Cardiac ventricle fibroblast (primary cell): Measurements from ENCODE around the gene ZBTB22. TPM values are rescaled to one million over a fixed set of nuclear protein-coding genes. Genes with fewer than 3 reads are reported as not detected.

Source experiments
- total RNA-seq: library from RNA; depleted of rRNA; stranded (reverse); fragments of >200 nt; gene quantifications from 2 replicates; pipeline ENCODE4 v1.2.3, GENCODE V29; 2015

ZBTB22 gene
- 13.9 and 17.1 TPM in 2 replicates for total RNA-seq

GRCh38 chr6:33317669-33318425 is at the start of gene ZBTB22:
TSS of gene ZBTB22 (minus strand) at chr6:33317744. CDS start at chr6:33316916, 828 bp downstream.

DNA sequence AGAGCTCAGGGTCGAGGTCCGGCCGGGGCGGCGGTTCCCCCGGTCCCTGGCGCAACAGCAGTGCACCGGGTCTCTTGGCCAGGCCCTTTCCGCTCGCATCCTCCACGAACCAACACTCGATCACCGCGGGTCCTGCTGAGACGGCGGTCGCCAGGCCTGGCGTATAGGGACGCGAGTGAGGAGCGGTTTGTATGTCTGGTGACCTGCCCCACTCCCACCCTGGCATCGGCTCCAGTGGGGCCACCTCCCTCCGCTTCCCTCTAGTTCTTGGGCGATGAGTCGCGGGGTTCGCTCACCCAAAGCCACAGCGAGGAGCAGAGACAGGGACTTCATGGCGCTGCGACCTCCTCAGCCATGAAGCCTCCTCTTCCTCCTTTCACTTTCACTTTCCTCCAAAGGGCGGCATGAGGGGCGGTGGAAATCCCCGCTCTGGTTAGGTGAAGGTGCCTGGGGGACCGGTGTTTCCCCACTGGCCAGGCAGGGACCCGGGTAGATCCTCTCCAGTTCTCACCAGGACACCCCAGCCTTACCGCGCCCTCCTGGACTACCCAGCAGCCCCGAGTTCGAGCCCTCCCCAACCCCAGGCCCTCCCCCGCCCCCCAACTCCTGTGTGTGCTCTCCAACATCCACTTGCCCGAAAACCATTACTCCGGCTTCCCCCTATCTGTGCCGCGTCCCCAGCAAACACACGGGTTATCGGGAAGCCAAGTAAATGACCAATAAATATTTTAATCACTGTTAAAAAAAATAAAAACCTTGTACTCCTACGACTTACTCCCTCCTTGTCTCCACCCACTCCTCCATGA is 3.6 kb downstream of the ZBTB22 start, which contains the start of gene TAPBP:
Gene TAPBP, minus strand, starts transcription at position 370 of the 806 bp plus-strand sequence. Its CDS starts 37 bp downstream, at position 333.

DNA sequence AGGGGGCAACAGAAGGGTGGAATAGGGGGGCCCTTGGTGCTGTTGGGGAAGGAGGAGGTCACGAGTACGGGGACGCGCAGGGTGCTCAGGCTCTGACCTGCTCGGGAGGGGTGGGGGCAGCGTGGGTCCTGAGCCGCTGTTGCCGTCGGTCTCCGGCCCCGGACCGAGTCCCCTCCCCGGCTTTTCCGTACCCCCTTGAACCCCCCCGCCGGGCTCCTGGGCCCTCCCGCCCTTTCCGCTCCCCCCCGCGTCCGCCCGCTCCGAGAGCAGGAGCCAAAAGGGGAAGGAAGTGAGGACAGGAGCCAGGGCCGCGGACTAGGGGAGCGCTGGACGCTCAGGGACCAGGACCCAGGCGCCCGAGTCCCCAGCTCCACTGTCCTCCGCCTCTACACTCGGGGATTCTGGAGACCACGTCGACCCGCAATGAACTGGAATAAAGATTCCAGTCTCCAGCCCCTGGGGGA is 18.7 kb downstream of the ZBTB22 start, which contains the start of gene RGL2:
Gene RGL2, minus strand, starts transcription at position 170 of the 464 bp plus-strand sequence. CDS start 332 bp downstream, outside the sequence.

DNA sequence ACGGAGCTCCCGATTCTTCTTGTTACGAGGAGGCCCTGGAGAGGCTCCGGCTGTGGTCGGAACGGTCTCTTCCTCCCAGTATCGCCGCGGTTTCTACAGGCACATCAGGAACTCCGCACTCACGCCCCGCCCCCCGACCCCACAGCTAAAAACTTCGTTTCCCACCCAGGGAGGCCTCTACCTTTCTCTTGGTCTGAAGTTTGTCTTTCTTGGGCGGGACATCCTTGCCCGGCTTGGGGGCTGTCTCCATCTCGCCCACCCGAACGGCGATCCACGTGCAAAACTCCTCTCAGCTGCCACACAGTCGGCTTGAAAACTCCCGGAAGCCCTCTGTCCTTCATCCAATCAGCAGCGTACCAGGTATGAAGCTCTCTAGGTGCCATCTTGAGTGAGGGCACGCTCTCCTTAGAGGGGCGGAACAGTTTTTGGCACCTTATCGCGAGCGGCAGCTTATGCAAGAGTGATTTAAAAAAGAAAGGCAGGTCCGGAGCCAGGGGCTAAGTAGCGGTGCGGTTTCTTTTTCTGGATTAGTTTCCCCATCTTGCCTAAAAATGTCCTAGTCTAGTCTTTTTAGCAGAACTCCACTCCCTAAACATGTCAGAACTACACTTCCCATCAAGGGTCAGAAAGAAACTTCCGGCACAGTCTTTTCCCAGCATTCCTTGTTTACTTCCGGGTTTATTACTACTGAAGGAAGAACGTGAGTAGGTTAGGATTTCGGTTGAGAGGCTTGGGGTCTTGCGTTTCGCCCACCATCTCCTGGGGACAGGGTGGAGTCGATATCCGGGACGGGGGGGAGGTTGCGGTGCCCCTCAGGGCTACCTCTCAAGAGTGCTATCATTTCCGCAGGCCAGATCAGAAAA is 28.4 kb downstream of the ZBTB22 start, which contains the start of the genes PFDN6 and WDR46:
Gene PFDN6, plus strand, starts transcription at position 681 of the 863 bp plus-strand sequence. CDS start 256 bp downstream, outside the sequence.
Gene WDR46, minus strand, starts transcription at position 319 of the 863 bp plus-strand sequence. Its CDS starts 69 bp downstream, at position 250.

GRCh38 chr6:33276864-33277662 is 40.5 kb downstream of the ZBTB22 start, which contains the start of gene B3GALT4:
TSS of gene B3GALT4 (plus strand) at chr6:33277123. CDS start at chr6:33277420, 297 bp downstream.

GRCh38 chr6:33271468-33272274 is 45.9 kb downstream of the ZBTB22 start, which contains the start of the genes RPS18 and VPS52:
TSS of gene RPS18 (plus strand) at chr6:33272075. CDS start at chr6:33272120, 45 bp downstream.
TSS of gene VPS52 (minus strand) at chr6:33271876. CDS start at chr6:33271675, 201 bp downstream.

Other genes starting within 250 kb of the ZBTB22 start
- gene HLA-DPA1, start 244.1 kb downstream of the ZBTB22 start, total RNA-seq: 2.8 and 7.6 TPM in 2 replicates
- 4.1 and 10.1 TPM in 2 replicates for gene HLA-DPB1, start 241.8 kb downstream of the ZBTB22 start, total RNA-seq
- gene COL11A2, start 125.3 kb downstream of the ZBTB22 start, total RNA-seq: 0.05 and 0.06 TPM in 2 replicates
- 19.2 and 20.3 TPM in 2 replicates for gene RXRB, start 117.1 kb downstream of the ZBTB22 start, total RNA-seq
- gene SLC39A7, start 116.9 kb downstream of the ZBTB22 start, total RNA-seq: 133 and 143 TPM in 2 replicates
- 2.2 and 6.6 TPM in 2 replicates for gene HSD17B8, start 113.1 kb downstream of the ZBTB22 start, total RNA-seq
- gene RING1, start 109.2 kb downstream of the ZBTB22 start, total RNA-seq: 13.6 and 13.9 TPM in 2 replicates
- 13.3 and 29.0 TPM in 2 replicates for gene VPS52, start 45.9 kb downstream of the ZBTB22 start, total RNA-seq
- gene RPS18, start 45.7 kb downstream of the ZBTB22 start, total RNA-seq: 3,899 and 4,707 TPM in 2 replicates
- gene B3GALT4, start 40.6 kb downstream of the ZBTB22 start, total RNA-seq: 2.3 and 2.7 TPM in 2 replicates
- gene WDR46, start 28.5 kb downstream of the ZBTB22 start, total RNA-seq: 55.5 and 57.8 TPM in 2 replicates
- 45.7 and 55.3 TPM in 2 replicates for gene PFDN6, start 28.1 kb downstream of the ZBTB22 start, total RNA-seq
- 16.1 and 17.8 TPM in 2 replicates for gene RGL2, start 18.8 kb downstream of the ZBTB22 start, total RNA-seq
- 47.9 and 50.1 TPM in 2 replicates for gene TAPBP, start 3.7 kb downstream of the ZBTB22 start, total RNA-seq
- 33.6 and 35.2 TPM in 2 replicates for gene DAXX, start 5.2 kb upstream of the ZBTB22 start, total RNA-seq
- gene KIFC1, start 74.1 kb upstream of the ZBTB22 start, total RNA-seq: 1.3 and 5.0 TPM in 2 replicates
- 22.2 and 32.6 TPM in 2 replicates for gene PHF1, start 93.3 kb upstream of the ZBTB22 start, total RNA-seq
- 124 and 165 TPM in 2 replicates for gene CUTA, start 100.4 kb upstream of the ZBTB22 start, total RNA-seq
- gene SYNGAP1, start 102.3 kb upstream of the ZBTB22 start, total RNA-seq: 8.1 TPM in 2 replicates
- 2.6 and 4.7 TPM in 2 replicates for gene ZBTB9, start 136.8 kb upstream of the ZBTB22 start, total RNA-seq